SK-N-SH (cell line): ENCODE results near the gene PNCK. TPM values are rescaled to one million over a fixed set of nuclear protein-coding genes. Genes with fewer than 3 reads are reported as not detected.
"Not testable (repeated sequence)": the region's sequence is repeated elsewhere in the genome, so short reads cannot be mapped to it uniquely, and the experiment has no call there.

Source experiments
- CTCF ChIA-PET: fragments of 300-600, 350-600 bp; formaldehyde crosslinking; extraction: SDS; loops from one replicate; lab custom pipeline; 2021; lab: Yijun Ruan, JAX
- POLR2A ChIA-PET: fragments of 350-600 bp; sonication (Branson Sonifier 250); formaldehyde crosslinking; extraction: SDS; loops from one replicate; lab custom pipeline; 2020; ENCODE audit warnings: antibody characterized with exemption, inconsistent platforms; lab: Yijun Ruan, JAX
- DNase-seq: peaks from one replicate; pipeline ENCODE4 v3.0.0; 2012
- H2AFZ ChIP-seq: fragments of 200-600 bp; sonication (generic); 2 replicates; pipeline ENCODE4 v1.8.1; 2016; ENCODE audit warnings: antibody characterized with exemption, mild to moderate bottlenecking, low read depth
- H3F3A ChIP-seq: fragments of 200-600 bp; sonication (generic); replicated peaks from 2 replicates; pipeline ENCODE3; 2016; ENCODE audit warnings: antibody characterized with exemption, mild to moderate bottlenecking; ENCODE audit not compliant: insufficient read depth
- H3K27ac ChIP-seq, 2 experiments: fragments of 200-500 bp in 1 of 2; fragments of 200-600 bp in 1 of 2; sonication (Bioruptor generic) in 1 of 2; sonication (generic), shearing (Covaris generic) in 1 of 2; 2 replicates each; pipeline versions ENCODE4 v1.5.1 to v1.6.1; 2014 to 2016; ENCODE audit warnings: low read depth in 2 of 2, inconsistent platforms in 1 of 2, low read length in 1 of 2, mild to moderate bottlenecking in 1 of 2, mixed read lengths in 1 of 2
- H3K27me3 ChIP-seq: fragments of 200-600 bp; sonication (generic), shearing (Covaris generic); 2 replicates; pipeline ENCODE4 v1.6.1; 2016; ENCODE audit warnings: mixed run types; ENCODE audit not compliant: insufficient read depth
- H3K36me3 ChIP-seq, 2 experiments: fragments of 200-500 bp in 1 of 2; fragments of 200-600 bp in 1 of 2; sonication (Bioruptor generic) in 1 of 2; sonication (generic) in 1 of 2; replicated peaks in 1 of 2; 2 replicates each; pipeline versions ENCODE3 to v1.5.1; 2014 to 2016; ENCODE audit warnings: low read length in 1 of 2, mild to moderate bottlenecking in 1 of 2; ENCODE audit not compliant: insufficient read depth in 2 of 2, control insufficient read depth in 1 of 2
- H3K4me1 ChIP-seq, 2 experiments: fragments of 200-500 bp in 1 of 2; fragments of 200-600 bp in 1 of 2; sonication (Bioruptor generic) in 1 of 2; sonication (generic), shearing (Covaris generic) in 1 of 2; 2 replicates each; pipeline versions ENCODE4 v1.5.1 to v1.6.1; 2014 to 2016; ENCODE audit warnings: low read depth in 1 of 2, low read length in 1 of 2, mixed run types in 1 of 2; ENCODE audit not compliant: insufficient read depth in 2 of 2, control insufficient read depth in 1 of 2
- H3K4me2 ChIP-seq: fragments of 200-600 bp; sonication (generic), shearing (Covaris generic); 2 replicates; pipeline ENCODE4 v1.6.1; 2017; ENCODE audit warnings: mixed run types
- H3K4me3 ChIP-seq, 2 experiments: fragments of 200-500 bp in 1 of 2; fragments of 200-600 bp in 1 of 2; sonication (Bioruptor generic) in 1 of 2; sonication (generic), shearing (Covaris generic) in 1 of 2; 2 replicates each; pipeline versions ENCODE4 v1.5.1 to v1.8.1; 2014 to 2016; ENCODE audit warnings: low read depth in 2 of 2, inconsistent platforms in 1 of 2, low read length in 1 of 2, mild to moderate bottlenecking in 1 of 2, mixed read lengths in 1 of 2, moderate library complexity in 1 of 2
- H3K79me2 ChIP-seq: fragments of 200-600 bp; sonication (generic); 2 replicates; pipeline ENCODE4 v1.8.1; 2017; ENCODE audit warnings: mild to moderate bottlenecking; ENCODE audit not compliant: insufficient read depth
- H3K9ac ChIP-seq: fragments of 200-600 bp; sonication (generic); 2 replicates; pipeline ENCODE4 v1.6.1; 2017; ENCODE audit warnings: mixed run types
- H3K9me2 ChIP-seq: fragments of 200-600 bp; sonication (generic); 2 replicates; pipeline ENCODE4 v1.6.1; 2017; ENCODE audit warnings: mixed run types
- H3K9me3 ChIP-seq: fragments of 200-600 bp; sonication (generic); 2 replicates; pipeline ENCODE4 v1.6.1; 2017; ENCODE audit warnings: mixed run types, mild to moderate bottlenecking, moderate library complexity
- H4K20me1 ChIP-seq: fragments of 200-600 bp; sonication (generic); 2 replicates; pipeline ENCODE4 v1.6.1; 2017; ENCODE audit warnings: mild to moderate bottlenecking, mixed run types; ENCODE audit not compliant: insufficient read depth
- CTCF ChIP-seq: fragments of 200-600 bp; sonication (generic); IDR thresholded peaks from 2 replicates; pipeline ENCODE4 v1.6.1; 2017; ENCODE audit warnings: antibody characterized with exemption, mild to moderate bottlenecking, moderate library complexity
- EP300 ChIP-seq, 2 experiments: IDR thresholded peaks; 2 replicates each; pipeline versions ENCODE4 v1.4.0 to v1.6.1; 2012; ENCODE audit warnings: borderline replicate concordance in 1 of 2, low read depth in 1 of 2, low read length in 1 of 2
- EZH2phosphoT487 ChIP-seq: fragments of 200-600 bp; sonication (generic); IDR thresholded peaks from 2 replicates; pipeline ENCODE4 v1.6.1; 2017; ENCODE audit warnings: low read depth, mixed run types, mild to moderate bottlenecking, antibody characterized with exemption, moderate library complexity, borderline replicate concordance
- FOXM1 ChIP-seq: IDR thresholded peaks from 2 replicates; pipeline ENCODE4 v1.4.0; 2012; ENCODE audit warnings: low read depth, mild to moderate bottlenecking
- MEF2A ChIP-seq: IDR thresholded peaks from 2 replicates; pipeline ENCODE4 v1.4.0; 2012; ENCODE audit warnings: low read depth, borderline replicate concordance
- MXI1 ChIP-seq: IDR thresholded peaks from 2 replicates; pipeline ENCODE4 v1.6.1; 2012; ENCODE audit warnings: mild to moderate bottlenecking, low read depth, low read length, improper control_type of control experiment
- POLR2AphosphoS5 ChIP-seq: IDR thresholded peaks from 2 replicates; pipeline ENCODE4 v1.6.1; 2012; ENCODE audit warnings: low read depth, low read length
- RCOR1 ChIP-seq: fragments of 150-350 bp; IDR thresholded peaks from 2 replicates; pipeline ENCODE4 v1.6.1; 2017; ENCODE audit warnings: antibody characterized with exemption, low read length
- RXRA ChIP-seq: IDR thresholded peaks from 2 replicates; pipeline ENCODE4 v1.4.0; 2012; ENCODE audit warnings: low read depth, mild to moderate bottlenecking, borderline replicate concordance
- SMC3 ChIP-seq: IDR thresholded peaks from 2 replicates; pipeline ENCODE4 v1.6.1; 2012; ENCODE audit warnings: low read depth, low read length, improper control_type of control experiment
- TAF1 ChIP-seq: IDR thresholded peaks from 2 replicates; pipeline ENCODE4 v1.6.1; 2012; ENCODE audit warnings: low read depth, mild to moderate bottlenecking, low read length, moderate library complexity, borderline replicate concordance
- TCF12 ChIP-seq: IDR thresholded peaks from 2 replicates; pipeline ENCODE4 v1.4.0; 2012
- TEAD4 ChIP-seq: IDR thresholded peaks from 2 replicates; pipeline ENCODE4 v1.4.0; 2012; ENCODE audit warnings: mild to moderate bottlenecking, borderline replicate concordance; ENCODE audit not compliant: insufficient read depth
- YY1 ChIP-seq: IDR thresholded peaks from 2 replicates; pipeline ENCODE4 v1.4.0; 2012; ENCODE audit warnings: low read depth, mild to moderate bottlenecking
- WGBS: methylation state at CpG from one replicate; pipeline ENCODE4 v1.1.6; 2017; ENCODE audit warnings: low lambda C conversion rate; 5-methylcytosine and 5-hydroxymethylcytosine counted together
- polyA plus RNA-seq, 3 experiments: library from polyadenylated mRNA; depleted of rRNA; stranded (reverse); fragments of >200 nt; gene quantifications; 2 replicates each; pipeline ENCODE4 v1.2.3, GENCODE V29; 2012
- TF ChIP-seq, protein P1 (sequence below): IDR thresholded peaks from 2 replicates; pipeline ENCODE4 v1.4.0; 2012; ENCODE audit warnings: low read depth, borderline replicate concordance
- TF ChIP-seq, protein P2 (sequence below): IDR thresholded peaks from 2 replicates; pipeline ENCODE4 v1.4.0; 2012; ENCODE audit warnings: low read depth, borderline replicate concordance

The PNCK gene
- polyA plus RNA-seq, 1 of the 3 experiments (the other 2 are of a cell fraction), result 1.2 TPM

GRCh38 chrX:153700376-153700945 is 26.8 kb upstream of the PNCK start:
- Histone ChIP-seq H3K79me2 (no peaks in the 10 kb centered on the region), H3K9me2 (no peaks in the 10 kb centered on the region), H3K36me3 (peaks cover 0 to 4% of the 10 kb centered on the region in 2 experiments), H4K20me1 (no peaks in the 10 kb centered on the region), H3K27me3 (peaks cover 9% of the 10 kb centered on the region; the same call in 1 of the 2 replicates), H3K4me3 (no peak overlapping the region), H3K27ac (no peak overlapping the region), H2AFZ (no peak overlapping the region), H3K4me1 (no peaks in the 10 kb centered on the region), H3K9me3 (no peaks in the 10 kb centered on the region), H3F3A (no peaks in the 10 kb centered on the region), H3K9ac (no peak overlapping the region), H3K4me2 (no peak overlapping the region)
- DNase-seq, result no peak
- ChIA-PET POLR2A (no interaction called here), CTCF (interaction anchor here (1.1 kb wide), 1 partner anchor 64 kb away, joined by 3 read pairs; the partner anchor contains the start of gene PLXNB3)
- 50% methylated on average over 13 of the region's 15 CpGs for WGBS
- TF ChIP-seq, protein P1, sequence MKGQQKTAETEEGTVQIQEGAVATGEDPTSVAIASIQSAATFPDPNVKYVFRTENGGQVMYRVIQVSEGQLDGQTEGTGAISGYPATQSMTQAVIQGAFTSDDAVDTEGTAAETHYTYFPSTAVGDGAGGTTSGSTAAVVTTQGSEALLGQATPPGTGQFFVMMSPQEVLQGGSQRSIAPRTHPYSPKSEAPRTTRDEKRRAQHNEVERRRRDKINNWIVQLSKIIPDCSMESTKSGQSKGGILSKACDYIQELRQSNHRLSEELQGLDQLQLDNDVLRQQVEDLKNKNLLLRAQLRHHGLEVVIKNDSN, result no peak
- TF ChIP-seq POLR2AphosphoS5 (no peak), EP300 (IDR thresholded peaks at IDR 0.05; ENCODE audit: borderline replicate concordance in 1 of 2, low read depth in 1 of 2, low read length in 1 of 2) (no peak), CTCF (no peak), TEAD4 (no peak), TAF1 (no peak), YY1 (no peak), RXRA (no peak), TCF12 (no peak), FOXM1 (no peak), MEF2A (no peak), SMC3 (no peak), EZH2phosphoT487 (no peak), RCOR1 (no peak), MXI1 (no peak)
- TF ChIP-seq, protein P2, sequence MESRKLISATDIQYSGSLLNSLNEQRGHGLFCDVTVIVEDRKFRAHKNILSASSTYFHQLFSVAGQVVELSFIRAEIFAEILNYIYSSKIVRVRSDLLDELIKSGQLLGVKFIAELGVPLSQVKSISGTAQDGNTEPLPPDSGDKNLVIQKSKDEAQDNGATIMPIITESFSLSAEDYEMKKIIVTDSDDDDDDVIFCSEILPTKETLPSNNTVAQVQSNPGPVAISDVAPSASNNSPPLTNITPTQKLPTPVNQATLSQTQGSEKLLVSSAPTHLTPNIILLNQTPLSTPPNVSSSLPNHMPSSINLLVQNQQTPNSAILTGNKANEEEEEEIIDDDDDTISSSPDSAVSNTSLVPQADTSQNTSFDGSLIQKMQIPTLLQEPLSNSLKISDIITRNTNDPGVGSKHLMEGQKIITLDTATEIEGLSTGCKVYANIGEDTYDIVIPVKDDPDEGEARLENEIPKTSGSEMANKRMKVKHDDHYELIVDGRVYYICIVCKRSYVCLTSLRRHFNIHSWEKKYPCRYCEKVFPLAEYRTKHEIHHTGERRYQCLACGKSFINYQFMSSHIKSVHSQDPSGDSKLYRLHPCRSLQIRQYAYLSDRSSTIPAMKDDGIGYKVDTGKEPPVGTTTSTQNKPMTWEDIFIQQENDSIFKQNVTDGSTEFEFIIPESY, result no peak

- H3K4me3 ChIP-seq, DNase-seq, H3K4me2 ChIP-seq, H3K36me3 ChIP-seq, H3F3A ChIP-seq, H3K27ac ChIP-seq, H3K79me2 ChIP-seq, H3K9me2 ChIP-seq, POLR2A ChIA-PET, H2AFZ ChIP-seq, H4K20me1 ChIP-seq, H3K9me3 ChIP-seq, H3K27me3 ChIP-seq, H3K4me1 ChIP-seq, H3K9ac ChIP-seq: not testable (repeated sequence)
- CTCF ChIA-PET, result interaction anchor here (1.8 kb wide), 1 partner anchor 9 kb away, joined by 5 read pairs; no protein-coding TSS in a partner anchor
- 53% methylated on average over 4 of the region's 18 CpGs for WGBS
These were observed 26.3 kb upstream of the PNCK start for GRCh38 chrX:153699784-153700371.

GRCh38 chrX:153699210-153699783 is 25.7 kb upstream of the PNCK start:
- not testable (repeated sequence) for H3K9ac ChIP-seq, H3K36me3 ChIP-seq, H3K9me3 ChIP-seq, H3K4me1 ChIP-seq, H3K27me3 ChIP-seq, H3K79me2 ChIP-seq, H4K20me1 ChIP-seq, H3K9me2 ChIP-seq, H2AFZ ChIP-seq, H3K27ac ChIP-seq, H3F3A ChIP-seq, DNase-seq, H3K4me2 ChIP-seq, H3K4me3 ChIP-seq
- ChIA-PET POLR2A (interaction anchor here (0.6 kb wide), 1 partner anchor 56 kb away, joined by 3 read pairs; no protein-coding TSS in a partner anchor), CTCF (interaction anchor here (1.1 to 1.8 kb wide), 2 partner anchors 10 to 159 kb away, joined by 4 to 5 read pairs; no protein-coding TSS in a partner anchor)
- WGBS, result 39% methylated on average over 3 of the region's 16 CpGs
